KG1 (cell line): Measurements from ENCODE around the gene PHKA2.

Experiments
- DNase-seq: peaks from one replicate; lab custom pipeline; 2025; lab: John Stamatoyannopoulos, UW

PHKA2 gene

GRCh38 chrX:18971506-18971905 is 12.4 kb downstream of the PHKA2 start:
- no peak for DNase-seq

GRCh38 chrX:18970465-18970864 is 13.4 kb downstream of the PHKA2 start:
- no peak for DNase-seq

- no peak for DNase-seq
Measured at GRCh38 chrX:18966624-18967023, 17.3 kb downstream of the PHKA2 start.

- no peak for DNase-seq
Measured at GRCh38 chrX:18964901-18965300, 19.0 kb downstream of the PHKA2 start.

GRCh38 chrX:18964026-18964425 is 19.9 kb downstream of the PHKA2 start:
- no peak for DNase-seq

- DNase-seq: no peak
Measured at GRCh38 chrX:18962329-18962728, 21.6 kb downstream of the PHKA2 start.

- no peak for DNase-seq
Measured at GRCh38 chrX:18961686-18962085, 22.2 kb downstream of the PHKA2 start.

GRCh38 chrX:18956303-18957032 is 27.4 kb downstream of the PHKA2 start:
- DNase-seq: no peak

GRCh38 chrX:18955676-18956075 is 28.2 kb downstream of the PHKA2 start:
- no peak for DNase-seq

- no peak for DNase-seq
Measured at GRCh38 chrX:18951032-18951431, 32.9 kb downstream of the PHKA2 start.

GRCh38 chrX:18949944-18950301 is 34.0 kb downstream of the PHKA2 start:
- no peak for DNase-seq

GRCh38 chrX:18949291-18949943 is 34.5 kb downstream of the PHKA2 start:
- DNase-seq: no peak

GRCh38 chrX:18946611-18947010 is 37.3 kb downstream of the PHKA2 start:
- DNase-seq: no peak

GRCh38 chrX:18946157-18946556 is 37.8 kb downstream of the PHKA2 start:
- DNase-seq: no peak

- DNase-seq: no peak
Measured at GRCh38 chrX:18945483-18945882, 38.4 kb downstream of the PHKA2 start.

GRCh38 chrX:18944482-18944881 is 39.4 kb downstream of the PHKA2 start:
- DNase-seq: no peak

GRCh38 chrX:18941896-18942295 is 42.0 kb downstream of the PHKA2 start:
- no peak for DNase-seq

GRCh38 chrX:18938710-18939109 is 45.2 kb downstream of the PHKA2 start:
- DNase-seq: no peak

GRCh38 chrX:18937173-18937572 is 46.7 kb downstream of the PHKA2 start:
- no peak for DNase-seq

GRCh38 chrX:18935893-18936292 is 48.0 kb downstream of the PHKA2 start:
- no peak for DNase-seq

GRCh38 chrX:18934708-18935107 is 49.2 kb downstream of the PHKA2 start:
- no peak for DNase-seq

- no peak for DNase-seq
Measured at GRCh38 chrX:18933617-18934016, 50.3 kb downstream of the PHKA2 start.

- DNase-seq: no peak
Measured at GRCh38 chrX:18931972-18932371, 51.9 kb downstream of the PHKA2 start.

- DNase-seq: no peak
Measured at GRCh38 chrX:18929775-18930174, 54.1 kb downstream of the PHKA2 start.
